ENCODE data around the gene TMC5. TPM values are rescaled to one million over a fixed set of nuclear protein-coding genes. Genes with fewer than 3 reads are reported as not detected.

The TMC5 gene
- total RNA-seq, 1 experiment from 2014 or later: 1.2 TPM

- Mint-ChIP-seq H3K9me3 (peaks cover 4 to 11% of the 10 kb centered on the region in 2 experiments; a peak in 3 of 5 replicates), H3K4me3 (no peak overlapping the region), H3K27me3 (ENCODE audit: low read depth) (no peaks in the 10 kb centered on the region; the same call in 1 of the 2 replicates), H3K4me1 (peaks cover 18 to 30% of the 10 kb centered on the region in 2 experiments), H3K36me3 (ENCODE audit: insufficient read depth in 1 of 3, low read depth in 3 of 3) (peaks cover 0 to 14% (median 9%) of the 10 kb centered on the region in 3 experiments; a peak in 6 of 7 replicates), H3K27ac (no peak overlapping the region)
- TF ChIP-seq CTCF (conservative IDR thresholded peaks at IDR 0.05): no peak
- no peak overlapping the region for H4K8ac ChIP-seq (replicated peaks; ENCODE audit: insufficient read length, low read depth, low read length)
- no peak overlapping the region for H3K18ac ChIP-seq (ENCODE audit: insufficient read length, low read depth, low read length)
- no peak overlapping the region for H2AK5ac ChIP-seq (ENCODE audit: insufficient read length, low read length)
- no peak overlapping the region for H2BK120ac ChIP-seq (ENCODE audit: low read depth, low read length, poor library complexity, severe bottlenecking)
- no peak overlapping the region for H3K14ac ChIP-seq (ENCODE audit: insufficient read depth, low read length)
- H2BK5ac ChIP-seq (ENCODE audit: insufficient read length, low read length): no peak overlapping the region
- no peak overlapping the region for H3K4me2 ChIP-seq (ENCODE audit: insufficient read depth, insufficient read length, low read length)
- peaks cover 10% of the 10 kb centered on the region; the same call in 1 of the 2 replicates for H3K4me1 ChIP-seq (ENCODE audit: insufficient read depth, low read length)
- no peak overlapping the region for H4K5ac ChIP-seq (ENCODE audit: insufficient read length, low read depth, low read length)
- H4K91ac ChIP-seq (ENCODE audit: insufficient read length, low read depth, low read length): no peak overlapping the region
- H3K27me3 ChIP-seq (ENCODE audit: insufficient read depth, low read length): no peaks in the 10 kb centered on the region
- WGBS (ENCODE audit: extremely low coverage, insufficient read length, low lambda C conversion rate): no CpG with 5 or more reads among the region's 1 CpG
- no peak for DNase-seq
- H3K9me3 ChIP-seq (ENCODE audit: control insufficient read depth, low read depth, low read length): no peaks in the 10 kb centered on the region
- H3K23ac ChIP-seq (ENCODE audit: insufficient read length, low read depth, low read length): no peak overlapping the region
- H2AFZ ChIP-seq (ENCODE audit: low read length): no peak overlapping the region
- H3K79me2 ChIP-seq (ENCODE audit: insufficient read depth, low read length): no peaks in the 10 kb centered on the region
- H2BK15ac ChIP-seq (ENCODE audit: low read depth, low read length): no peak overlapping the region
- H3K56ac ChIP-seq (ENCODE audit: insufficient read length, low read depth, low read length): no peak overlapping the region
- H3T11ph ChIP-seq (ENCODE audit: low read length): no peak overlapping the region
- no peak overlapping the region for H2BK12ac ChIP-seq (ENCODE audit: insufficient read length, low read depth, low read length)
- H4K20me1 ChIP-seq (ENCODE audit: control insufficient read depth, insufficient read depth, insufficient read length): no peaks in the 10 kb centered on the region
- no peak overlapping the region for H3K4ac ChIP-seq (ENCODE audit: low read depth, low read length)
- no peaks in the 10 kb centered on the region for H3K79me1 ChIP-seq (ENCODE audit: insufficient read depth, low read depth, low read length, poor library complexity, severe bottlenecking)
- no peaks in the 10 kb centered on the region for H3K23me2 ChIP-seq (ENCODE audit: insufficient read length, low read depth, low read length, poor library complexity, severe bottlenecking)
- no peak overlapping the region for H3K9ac ChIP-seq (ENCODE audit: extremely low read depth, insufficient read length, low read length)
- H2BK20ac ChIP-seq (ENCODE audit: low read depth, low read length, poor library complexity, severe bottlenecking): no peak overlapping the region
- H3K27ac ChIP-seq (ENCODE audit: insufficient read length, low read depth, low read length): no peak overlapping the region
These were observed 72.9 kb downstream of the TMC5 start for GRCh38 chr16:19490619-19491018.
